Neural cell (in vitro differentiated cells): ENCODE results near the gene MSLN. TPM values are rescaled to one million over a fixed set of nuclear protein-coding genes. Genes with fewer than 3 reads are reported as not detected.

Experiments used
- H2AFZ ChIP-seq: fragments of 200-600, 300-800 bp; sonication (generic), shearing (Covaris generic); 2 replicates; pipeline ENCODE4 v1.6.0; 2014; ENCODE audit warnings: low read depth, mild to moderate bottlenecking, antibody characterized with exemption, low read length, moderate library complexity
- H3F3A ChIP-seq: fragments of 200-600 bp; shearing (Covaris generic); 2 replicates; pipeline ENCODE4 v1.6.1; 2016; ENCODE audit warnings: mild to moderate bottlenecking, moderate library complexity, mixed read lengths, antibody characterized with exemption, low read length; ENCODE audit not compliant: insufficient read depth, poor library complexity, severe bottlenecking
- H3K27ac ChIP-seq: fragments of 200-600, 300-800 bp; sonication (generic), shearing (Covaris generic); 2 replicates; pipeline ENCODE4 v1.5.1; 2014; ENCODE audit warnings: mild to moderate bottlenecking, low read length, moderate library complexity
- H3K27me3 ChIP-seq: fragments of 300-800, 200-600 bp; sonication (generic), shearing (Covaris generic); 2 replicates; pipeline ENCODE4 v1.6.0; 2014; ENCODE audit warnings: mild to moderate bottlenecking, low read depth, low read length, moderate library complexity; ENCODE audit not compliant: insufficient read depth
- H3K36me3 ChIP-seq: fragments of 300-800, 200-600 bp; sonication (generic), shearing (Covaris generic); 2 replicates; pipeline ENCODE4 v1.5.1; 2014; ENCODE audit warnings: mild to moderate bottlenecking, antibody characterized with exemption, low read length, moderate library complexity; ENCODE audit not compliant: insufficient read depth
- H3K4me2 ChIP-seq: fragments of 300-800, 200-600 bp; sonication (generic), shearing (Covaris generic); 2 replicates; pipeline ENCODE4 v1.6.0; 2014; ENCODE audit warnings: mild to moderate bottlenecking, low read length
- H3K4me3 ChIP-seq: fragments of 300-800, 200-600 bp; sonication (generic), shearing (Covaris generic); 2 replicates; pipeline ENCODE4 v1.5.1; 2014; ENCODE audit warnings: mild to moderate bottlenecking, low read length, moderate library complexity
- H3K79me2 ChIP-seq: fragments of 200-600 bp; shearing (Covaris generic); replicated peaks from 2 replicates; pipeline ENCODE4 v1.6.0; 2014; ENCODE audit warnings: mild to moderate bottlenecking, low read length, moderate library complexity; ENCODE audit not compliant: insufficient read depth
- H3K9ac ChIP-seq: fragments of 300-800, 200-600 bp; sonication (generic), shearing (Covaris generic); 2 replicates; pipeline ENCODE4 v1.6.1; 2016; ENCODE audit warnings: mild to moderate bottlenecking, low read length, mixed read lengths
- H3K9me2 ChIP-seq: fragments of 200-600 bp; shearing (Covaris generic); 2 replicates; pipeline ENCODE4 v1.6.1; 2016; ENCODE audit warnings: mild to moderate bottlenecking, low read length, mixed read lengths; ENCODE audit not compliant: insufficient read depth
- H3K9me3 ChIP-seq: fragments of 200-600, 300-800 bp; sonication (generic), shearing (Covaris generic); 2 replicates; pipeline ENCODE4 v1.6.1; 2016; ENCODE audit warnings: mild to moderate bottlenecking, mixed run types, low read length, moderate library complexity, mixed read lengths
- H4K20me1 ChIP-seq: fragments of 200-600 bp; shearing (Covaris generic); 2 replicates; pipeline ENCODE4 v1.6.1; 2016; ENCODE audit warnings: mild to moderate bottlenecking, mixed run types; ENCODE audit not compliant: insufficient read depth
- EP300 ChIP-seq: fragments of 450-650 bp; conservative IDR thresholded peaks from 2 replicates; pipeline ENCODE4 v1.6.1; 2014; ENCODE audit warnings: antibody characterized with exemption, mild to moderate bottlenecking, moderate library complexity; ENCODE audit not compliant: poor library complexity, severe bottlenecking
- EZH2 ChIP-seq: fragments of 200-600, 300-800 bp; shearing (Covaris generic), sonication (generic); IDR thresholded peaks from 2 replicates; pipeline ENCODE4 v1.6.1; 2014; ENCODE audit warnings: antibody characterized with exemption, low read length, borderline replicate concordance, mild to moderate bottlenecking; ENCODE audit not compliant: insufficient read depth, poor library complexity, severe bottlenecking
- MXI1 ChIP-seq: fragments of 450-650 bp; conservative IDR thresholded peaks from 2 replicates; pipeline ENCODE4 v1.6.1; 2014; ENCODE audit warnings: antibody characterized with exemption, mild to moderate bottlenecking; ENCODE audit not compliant: poor library complexity, severe bottlenecking
- POLR2AphosphoS5 ChIP-seq: IDR thresholded peaks from 2 replicates; pipeline ENCODE4 v1.6.1; 2012
- RAD21 ChIP-seq: fragments of 450-650 bp; conservative IDR thresholded peaks from 2 replicates; pipeline ENCODE4 v1.6.1; 2014; ENCODE audit warnings: antibody characterized with exemption, mild to moderate bottlenecking, moderate library complexity
- SMC3 ChIP-seq: fragments of 450-650 bp; conservative IDR thresholded peaks from 2 replicates; pipeline ENCODE4 v1.6.1; 2014; ENCODE audit warnings: antibody characterized with exemption, mild to moderate bottlenecking, moderate library complexity; ENCODE audit not compliant: poor library complexity
- TAF1 ChIP-seq: IDR thresholded peaks from 2 replicates; pipeline ENCODE4 v1.6.1; 2012; ENCODE audit warnings: low read depth
- polyA plus RNA-seq: library from polyadenylated mRNA; depleted of rRNA; stranded (reverse); fragments of >200 nt; gene quantifications from 2 replicates; pipeline ENCODE4 v1.2.3, GENCODE V29; 2014
- TF ChIP-seq, protein P1 (sequence below): fragments of 450-650 bp; IDR thresholded peaks from 2 replicates; pipeline ENCODE4 v1.5.1; 2014; ENCODE audit warnings: antibody characterized with exemption, mild to moderate bottlenecking, moderate library complexity; ENCODE audit not compliant: poor library complexity, severe bottlenecking
- TF ChIP-seq, protein P2 (sequence below): IDR thresholded peaks from 2 replicates; pipeline ENCODE4 v1.6.1; 2012; ENCODE audit warnings: borderline replicate concordance

The MSLN gene
- polyA plus RNA-seq, 1 donor from 2014 or later = 0.63 TPM

DNA sequence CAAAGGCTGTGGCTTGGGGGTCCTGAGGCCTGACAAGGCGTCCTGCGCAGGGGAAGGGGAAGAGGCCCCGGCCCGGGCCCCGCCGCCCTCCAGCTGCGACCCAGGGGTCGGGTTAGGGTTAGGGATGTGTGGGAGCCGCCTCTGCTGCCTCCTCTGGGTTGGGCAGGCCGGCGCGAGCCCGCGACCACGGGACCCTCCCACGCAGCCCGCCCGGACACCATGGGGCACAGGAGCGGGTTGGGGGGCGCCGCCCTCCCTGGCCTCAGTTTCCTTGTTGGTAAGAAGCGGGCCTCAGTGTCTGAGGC is 20.1 kb upstream of the MSLN start:
- peak overlapping the region; percentile 86 for H3K4me2 ChIP-seq
- H3K4me3 ChIP-seq = peak overlapping the region; percentile 96
- no peaks in the 10 kb centered on the region for H3F3A ChIP-seq
- no peaks in the 10 kb centered on the region for H3K27me3 ChIP-seq
- no peaks in the 10 kb centered on the region for H3K9me3 ChIP-seq
- peak overlapping the region; percentile 63 for H3K27ac ChIP-seq
- peaks cover 5% of the 10 kb centered on the region for H3K79me2 ChIP-seq
- H4K20me1 ChIP-seq = no peaks in the 10 kb centered on the region
- peak overlapping the region; percentile 79 for H2AFZ ChIP-seq
- no peaks in the 10 kb centered on the region for H3K36me3 ChIP-seq
- TF ChIP-seq EZH2 (no peak), SMC3 (no peak), EP300 (no peak), TAF1 (no peak), RAD21 (no peak), MXI1 (no peak), POLR2AphosphoS5 (no peak)
- TF ChIP-seq, protein P1, sequence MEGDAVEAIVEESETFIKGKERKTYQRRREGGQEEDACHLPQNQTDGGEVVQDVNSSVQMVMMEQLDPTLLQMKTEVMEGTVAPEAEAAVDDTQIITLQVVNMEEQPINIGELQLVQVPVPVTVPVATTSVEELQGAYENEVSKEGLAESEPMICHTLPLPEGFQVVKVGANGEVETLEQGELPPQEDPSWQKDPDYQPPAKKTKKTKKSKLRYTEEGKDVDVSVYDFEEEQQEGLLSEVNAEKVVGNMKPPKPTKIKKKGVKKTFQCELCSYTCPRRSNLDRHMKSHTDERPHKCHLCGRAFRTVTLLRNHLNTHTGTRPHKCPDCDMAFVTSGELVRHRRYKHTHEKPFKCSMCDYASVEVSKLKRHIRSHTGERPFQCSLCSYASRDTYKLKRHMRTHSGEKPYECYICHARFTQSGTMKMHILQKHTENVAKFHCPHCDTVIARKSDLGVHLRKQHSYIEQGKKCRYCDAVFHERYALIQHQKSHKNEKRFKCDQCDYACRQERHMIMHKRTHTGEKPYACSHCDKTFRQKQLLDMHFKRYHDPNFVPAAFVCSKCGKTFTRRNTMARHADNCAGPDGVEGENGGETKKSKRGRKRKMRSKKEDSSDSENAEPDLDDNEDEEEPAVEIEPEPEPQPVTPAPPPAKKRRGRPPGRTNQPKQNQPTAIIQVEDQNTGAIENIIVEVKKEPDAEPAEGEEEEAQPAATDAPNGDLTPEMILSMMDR = no peak
- TF ChIP-seq, protein P2, sequence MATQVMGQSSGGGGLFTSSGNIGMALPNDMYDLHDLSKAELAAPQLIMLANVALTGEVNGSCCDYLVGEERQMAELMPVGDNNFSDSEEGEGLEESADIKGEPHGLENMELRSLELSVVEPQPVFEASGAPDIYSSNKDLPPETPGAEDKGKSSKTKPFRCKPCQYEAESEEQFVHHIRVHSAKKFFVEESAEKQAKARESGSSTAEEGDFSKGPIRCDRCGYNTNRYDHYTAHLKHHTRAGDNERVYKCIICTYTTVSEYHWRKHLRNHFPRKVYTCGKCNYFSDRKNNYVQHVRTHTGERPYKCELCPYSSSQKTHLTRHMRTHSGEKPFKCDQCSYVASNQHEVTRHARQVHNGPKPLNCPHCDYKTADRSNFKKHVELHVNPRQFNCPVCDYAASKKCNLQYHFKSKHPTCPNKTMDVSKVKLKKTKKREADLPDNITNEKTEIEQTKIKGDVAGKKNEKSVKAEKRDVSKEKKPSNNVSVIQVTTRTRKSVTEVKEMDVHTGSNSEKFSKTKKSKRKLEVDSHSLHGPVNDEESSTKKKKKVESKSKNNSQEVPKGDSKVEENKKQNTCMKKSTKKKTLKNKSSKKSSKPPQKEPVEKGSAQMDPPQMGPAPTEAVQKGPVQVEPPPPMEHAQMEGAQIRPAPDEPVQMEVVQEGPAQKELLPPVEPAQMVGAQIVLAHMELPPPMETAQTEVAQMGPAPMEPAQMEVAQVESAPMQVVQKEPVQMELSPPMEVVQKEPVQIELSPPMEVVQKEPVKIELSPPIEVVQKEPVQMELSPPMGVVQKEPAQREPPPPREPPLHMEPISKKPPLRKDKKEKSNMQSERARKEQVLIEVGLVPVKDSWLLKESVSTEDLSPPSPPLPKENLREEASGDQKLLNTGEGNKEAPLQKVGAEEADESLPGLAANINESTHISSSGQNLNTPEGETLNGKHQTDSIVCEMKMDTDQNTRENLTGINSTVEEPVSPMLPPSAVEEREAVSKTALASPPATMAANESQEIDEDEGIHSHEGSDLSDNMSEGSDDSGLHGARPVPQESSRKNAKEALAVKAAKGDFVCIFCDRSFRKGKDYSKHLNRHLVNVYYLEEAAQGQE = no peak
- H3K9ac ChIP-seq = peak overlapping the region; percentile 90
- H3K9me2 ChIP-seq = no peaks in the 10 kb centered on the region

DNA sequence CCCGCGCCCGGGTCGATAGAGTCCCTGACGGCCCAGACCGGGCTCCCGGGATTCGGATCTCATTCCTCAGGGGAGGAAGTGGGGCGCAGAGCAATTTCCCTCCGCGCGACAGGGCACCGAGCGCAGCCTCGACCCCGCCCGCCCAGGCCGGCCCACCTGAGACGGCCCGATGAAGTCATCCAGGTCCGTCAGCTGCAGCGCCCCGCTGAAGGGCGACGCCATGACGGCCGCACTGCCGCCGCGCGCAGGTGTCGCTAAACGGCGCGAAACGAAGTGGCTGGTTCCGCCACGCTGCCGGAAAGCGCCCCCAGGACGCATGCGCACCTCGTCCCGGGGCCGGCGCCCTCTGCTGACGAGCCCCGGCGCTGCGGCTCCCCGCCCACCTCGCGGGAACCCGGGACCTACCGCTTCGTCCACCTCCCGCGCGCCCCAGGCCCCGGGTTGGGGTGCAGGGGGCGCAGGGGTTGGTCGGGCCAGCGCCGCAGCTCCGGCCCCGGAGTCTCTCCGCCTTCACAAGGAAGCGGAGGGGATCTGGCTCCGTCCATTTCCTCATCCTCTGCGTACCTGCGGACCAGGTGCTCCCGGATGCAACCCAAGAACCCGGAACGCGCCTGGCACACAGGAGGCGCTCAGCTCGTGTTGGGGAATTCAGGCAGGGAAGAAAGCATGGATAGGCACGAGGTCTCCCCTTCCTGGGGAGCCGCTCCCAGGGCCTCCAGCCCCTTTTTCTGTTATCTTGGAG is 19.6 kb upstream of the MSLN start, which contains the start of gene CIAO3:
Gene CIAO3, minus strand, starts transcription at position 234 of the 742 bp plus-strand sequence. Its CDS starts 12 bp downstream, at position 222.
- Histone ChIP-seq H3K27ac (peak within 1 kb of the TSS; percentile 63), H3K27me3 (no peaks in the 10 kb centered on the region), H2AFZ (peak within 1 kb of the TSS; percentile 79), H3K4me2 (peak within 1 kb of the TSS; percentile 86), H3K9ac (peak within 1 kb of the TSS; percentile 90), H3F3A (no peaks in the 10 kb centered on the region), H3K36me3 (no peaks in the 10 kb centered on the region), H4K20me1 (no peaks in the 10 kb centered on the region), H3K9me2 (no peaks in the 10 kb centered on the region), H3K9me3 (no peaks in the 10 kb centered on the region), H3K4me3 (peak within 1 kb of the TSS; percentile 96), H3K79me2 (peaks cover 5% of the 10 kb centered on the region)
- TF ChIP-seq TAF1 (peak; percentile 96), MXI1 (peak; percentile 90), POLR2AphosphoS5 (peak; percentile 98), RAD21 (peak; percentile 73), EP300 (peak; percentile 73), EZH2 (no peak), SMC3 (peak; percentile 92)
- TF ChIP-seq, protein P2 = peak; percentile 85
- TF ChIP-seq, protein P1 = peak; percentile 100
